PFSK-1 (cell line): Measurements from ENCODE around the gene KLHDC7A.

Experiments used
- FOXP2 ChIP-seq: optimal IDR thresholded peaks from 2 replicates; pipeline ENCODE3; 2011; ENCODE audit warnings: borderline replicate concordance, control low read depth, inconsistent platforms; ENCODE audit not compliant: insufficient read depth; ENCODE audit errors: extremely low read length, extremely low read depth
- POLR2AphosphoS5 ChIP-seq: IDR thresholded peaks from 2 replicates; pipeline ENCODE4 v1.6.1; 2012; ENCODE audit warnings: low read depth, mild to moderate bottlenecking, control low read depth, low read length, moderate library complexity
- SIN3A ChIP-seq: IDR thresholded peaks from 2 replicates; pipeline ENCODE4 v1.6.1; 2012; ENCODE audit warnings: mild to moderate bottlenecking, low read length, moderate library complexity, borderline replicate concordance; ENCODE audit not compliant: insufficient read depth
- TAF1 ChIP-seq: IDR thresholded peaks from 2 replicates; pipeline ENCODE4 v1.6.1; 2012; ENCODE audit warnings: low read length, control low read depth, borderline replicate concordance; ENCODE audit not compliant: insufficient read depth
- TF ChIP-seq, protein P1 (sequence below), 2 experiments: IDR thresholded peaks; 2 replicates each; pipeline versions ENCODE4 v1.6.1 to v1.8.0; 2011 to 2012; ENCODE audit warnings: low read depth in 2 of 2, low read length in 2 of 2, control low read depth in 1 of 2, inconsistent platforms in 1 of 2, mild to moderate bottlenecking in 1 of 2, moderate library complexity in 1 of 2; ENCODE audit not compliant: insufficient read depth in 1 of 2

DNA sequence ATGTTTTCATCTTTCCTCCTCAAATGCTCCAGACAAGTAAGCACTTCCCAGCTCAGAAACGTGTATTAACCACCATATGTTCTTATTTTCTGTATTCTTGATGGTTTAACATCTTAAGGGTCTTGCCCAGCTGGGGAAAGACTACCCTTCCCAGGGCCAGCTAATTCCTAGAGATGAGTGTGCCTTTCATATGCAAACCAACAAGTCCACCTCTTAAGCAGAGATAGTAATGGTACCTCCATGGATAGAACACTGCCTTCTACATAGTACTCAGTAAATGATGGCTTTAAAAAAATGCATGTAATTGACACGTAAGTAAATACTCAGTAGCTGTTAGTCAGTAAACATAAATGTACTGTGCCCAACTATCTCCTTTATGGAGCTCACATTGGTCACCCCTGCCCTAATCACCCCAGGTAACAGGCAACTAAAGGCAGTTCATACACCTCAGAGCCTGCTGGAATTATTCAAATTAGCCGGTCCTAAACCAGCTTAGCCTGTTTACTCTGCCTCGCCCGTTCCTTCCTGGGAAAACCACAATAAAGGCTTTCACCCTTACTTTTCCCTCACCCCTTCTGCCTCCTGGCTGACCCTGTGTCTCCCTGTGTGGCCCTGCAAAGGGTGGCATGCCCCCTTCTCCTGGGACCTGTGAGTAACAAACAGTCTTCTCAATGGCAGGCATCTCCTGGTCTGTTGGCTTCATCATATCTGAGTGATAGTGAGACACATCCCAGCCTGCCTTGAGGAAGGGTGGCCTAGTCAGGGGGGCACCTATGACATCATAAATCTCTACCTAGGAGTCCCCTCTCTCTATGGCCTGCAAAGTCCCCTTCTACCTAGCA lies 40.1 kb upstream of the KLHDC7A start:
- TF ChIP-seq TAF1 (no peak), POLR2AphosphoS5 (no peak), SIN3A (no peak), FOXP2 (no peak)
- TF ChIP-seq, protein P1, sequence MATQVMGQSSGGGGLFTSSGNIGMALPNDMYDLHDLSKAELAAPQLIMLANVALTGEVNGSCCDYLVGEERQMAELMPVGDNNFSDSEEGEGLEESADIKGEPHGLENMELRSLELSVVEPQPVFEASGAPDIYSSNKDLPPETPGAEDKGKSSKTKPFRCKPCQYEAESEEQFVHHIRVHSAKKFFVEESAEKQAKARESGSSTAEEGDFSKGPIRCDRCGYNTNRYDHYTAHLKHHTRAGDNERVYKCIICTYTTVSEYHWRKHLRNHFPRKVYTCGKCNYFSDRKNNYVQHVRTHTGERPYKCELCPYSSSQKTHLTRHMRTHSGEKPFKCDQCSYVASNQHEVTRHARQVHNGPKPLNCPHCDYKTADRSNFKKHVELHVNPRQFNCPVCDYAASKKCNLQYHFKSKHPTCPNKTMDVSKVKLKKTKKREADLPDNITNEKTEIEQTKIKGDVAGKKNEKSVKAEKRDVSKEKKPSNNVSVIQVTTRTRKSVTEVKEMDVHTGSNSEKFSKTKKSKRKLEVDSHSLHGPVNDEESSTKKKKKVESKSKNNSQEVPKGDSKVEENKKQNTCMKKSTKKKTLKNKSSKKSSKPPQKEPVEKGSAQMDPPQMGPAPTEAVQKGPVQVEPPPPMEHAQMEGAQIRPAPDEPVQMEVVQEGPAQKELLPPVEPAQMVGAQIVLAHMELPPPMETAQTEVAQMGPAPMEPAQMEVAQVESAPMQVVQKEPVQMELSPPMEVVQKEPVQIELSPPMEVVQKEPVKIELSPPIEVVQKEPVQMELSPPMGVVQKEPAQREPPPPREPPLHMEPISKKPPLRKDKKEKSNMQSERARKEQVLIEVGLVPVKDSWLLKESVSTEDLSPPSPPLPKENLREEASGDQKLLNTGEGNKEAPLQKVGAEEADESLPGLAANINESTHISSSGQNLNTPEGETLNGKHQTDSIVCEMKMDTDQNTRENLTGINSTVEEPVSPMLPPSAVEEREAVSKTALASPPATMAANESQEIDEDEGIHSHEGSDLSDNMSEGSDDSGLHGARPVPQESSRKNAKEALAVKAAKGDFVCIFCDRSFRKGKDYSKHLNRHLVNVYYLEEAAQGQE (IDR thresholded peaks at IDR 0.05; ENCODE audit: insufficient read depth in 1 of 2, low read depth in 2 of 2, low read length in 2 of 2) = no peak
